ENCODE data around the gene VPS16. TPM values are rescaled to one million over a fixed set of nuclear protein-coding genes. Genes with fewer than 3 reads are reported as not detected.
A peak's percentile ranks its signal among the peaks of the same experiment; 100 is the strongest.

VPS16 gene
- 21.3 and 24.1 TPM in 2 replicates for total RNA-seq (2014; rRNA removed; shearing (Covaris generic))
- 104 TPM in 2 replicates for polyA plus RNA-seq (2014; cell fraction: nucleus; rRNA removed)

GRCh38 chr20:2840138-2840966, at the start of gene VPS16, which contains the start of gene PCED1A:
TSS of gene VPS16 (plus strand) at chr20:2840745. CDS start at chr20:2840775, 30 bp downstream.
TSS of gene PCED1A (minus strand) at chr20:2840655. CDS start at chr20:2839912, 743 bp downstream.
- DNase-seq (ENCODE audit: extremely low read depth, low read depth): peak; percentile 65

DNA sequence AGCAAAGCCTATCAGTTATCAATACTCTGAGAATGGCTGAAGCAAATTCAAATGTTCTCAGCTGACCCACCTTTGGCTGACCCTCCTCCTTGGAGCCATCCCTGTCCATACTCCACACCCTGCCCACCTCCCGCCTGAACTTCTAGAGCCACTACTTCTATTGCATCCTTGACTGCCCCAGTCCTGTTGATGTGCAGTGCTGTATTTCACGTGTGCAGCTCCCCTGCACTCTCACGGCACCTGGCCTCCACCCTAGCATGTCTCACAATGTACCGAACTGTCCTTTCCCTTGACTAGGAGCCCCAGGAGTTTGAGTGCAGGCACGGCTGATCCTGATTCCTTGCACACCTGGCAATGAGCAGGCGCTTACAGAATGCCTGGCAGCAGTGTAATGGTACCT, 47.1 kb upstream of the VPS16 start:
- no peak for DNase-seq (ENCODE audit: extremely low read depth, low read depth)

DNA sequence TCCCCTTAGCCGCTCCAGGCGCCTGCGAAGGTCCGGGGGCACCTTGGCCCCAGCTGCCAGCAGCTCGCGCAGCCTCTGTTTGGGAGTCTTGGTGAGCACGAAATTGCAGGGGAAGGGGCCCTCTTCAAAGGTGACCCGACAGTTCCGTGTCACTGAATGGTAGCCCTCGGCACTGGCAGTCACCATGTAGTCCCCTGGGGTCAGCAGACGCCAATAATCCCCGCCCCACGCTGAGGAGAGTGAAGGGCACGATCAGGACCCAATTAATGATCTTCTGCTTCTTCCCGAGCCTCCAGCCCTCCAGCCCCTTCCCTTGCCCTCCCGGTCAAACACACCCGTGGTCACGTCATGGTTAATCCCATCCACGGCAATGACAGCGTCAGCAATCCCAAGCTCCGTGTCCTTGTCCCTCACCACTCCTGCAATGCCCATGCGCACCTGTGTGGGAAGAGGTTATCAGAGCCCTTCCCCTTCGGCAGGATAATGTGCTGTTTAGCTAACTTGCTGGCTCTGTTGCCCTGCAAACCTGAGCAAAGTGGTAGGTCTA, 46.3 kb upstream of the VPS16 start:
- no peak for DNase-seq (ENCODE audit: extremely low read depth, low read depth)

DNA sequence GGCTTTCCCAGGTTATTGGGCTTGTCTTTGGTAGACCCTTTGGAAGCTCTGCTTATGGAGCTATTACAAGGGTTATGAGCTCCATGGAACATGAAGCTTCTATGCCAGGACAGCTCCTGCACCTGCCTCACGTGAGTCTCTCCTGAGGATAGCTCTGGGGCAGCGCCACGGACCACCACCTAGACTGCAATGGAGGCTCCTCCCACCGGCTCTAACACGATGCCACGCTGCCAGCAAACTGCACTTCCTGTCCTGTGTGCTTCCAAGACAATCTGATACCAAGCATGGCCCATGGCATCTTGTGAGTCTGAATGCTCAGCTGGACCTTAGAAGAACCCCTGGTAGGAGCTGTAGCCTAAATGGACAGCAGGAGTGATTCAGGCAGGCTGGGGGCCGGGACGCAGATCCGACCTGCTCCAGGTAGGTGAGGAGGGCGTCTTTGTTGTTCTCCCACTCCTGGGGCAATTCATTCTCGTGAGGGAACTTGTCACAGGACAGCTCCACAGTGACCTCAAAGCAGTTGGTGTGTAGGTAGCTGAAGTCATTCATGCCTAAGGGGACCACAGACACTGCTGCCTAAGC, 45.6 kb upstream of the VPS16 start:
- no peak for DNase-seq (ENCODE audit: extremely low read depth, low read depth)

- no peak for DNase-seq (ENCODE audit: extremely low read depth, low read depth)
These were observed 45.1 kb upstream of the VPS16 start for GRCh38 chr20:2795451-2795850.

DNA sequence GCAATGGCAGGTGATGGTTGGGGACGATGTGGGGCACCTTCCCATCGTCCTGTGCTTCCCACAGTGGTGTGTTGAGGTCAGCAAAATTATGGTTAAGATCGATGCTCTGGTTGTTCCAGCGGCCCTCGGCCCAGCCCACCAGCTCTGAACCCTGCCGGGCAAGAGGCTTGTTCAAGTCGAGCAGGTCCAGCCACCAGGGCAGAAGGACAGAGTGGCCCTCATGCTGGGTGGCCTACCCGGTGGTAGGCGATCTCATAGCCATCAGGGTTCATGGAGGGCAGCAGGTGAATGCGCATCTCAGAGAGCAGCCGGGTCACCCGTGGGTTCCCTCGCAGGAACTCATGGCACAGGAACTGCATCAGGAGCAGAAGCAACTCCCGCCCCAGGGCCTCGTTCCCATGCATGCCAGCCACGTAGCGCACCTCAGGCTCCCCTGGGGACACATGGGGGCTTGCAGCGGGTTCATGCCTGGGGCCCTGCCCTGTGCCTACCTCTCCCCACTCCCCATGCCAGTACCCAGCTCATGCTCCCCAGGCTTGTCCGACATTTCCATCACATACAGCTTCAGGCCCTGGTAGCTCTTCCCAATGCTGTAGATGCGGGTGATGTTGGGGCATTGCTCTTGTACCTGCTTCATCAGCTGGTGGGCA, 44.4 kb upstream of the VPS16 start:
- no peak for DNase-seq (ENCODE audit: extremely low read depth, low read depth)

- DNase-seq (ENCODE audit: extremely low read depth, low read depth): no peak
These were observed 43.2 kb upstream of the VPS16 start for GRCh38 chr20:2797136-2797983.

DNA sequence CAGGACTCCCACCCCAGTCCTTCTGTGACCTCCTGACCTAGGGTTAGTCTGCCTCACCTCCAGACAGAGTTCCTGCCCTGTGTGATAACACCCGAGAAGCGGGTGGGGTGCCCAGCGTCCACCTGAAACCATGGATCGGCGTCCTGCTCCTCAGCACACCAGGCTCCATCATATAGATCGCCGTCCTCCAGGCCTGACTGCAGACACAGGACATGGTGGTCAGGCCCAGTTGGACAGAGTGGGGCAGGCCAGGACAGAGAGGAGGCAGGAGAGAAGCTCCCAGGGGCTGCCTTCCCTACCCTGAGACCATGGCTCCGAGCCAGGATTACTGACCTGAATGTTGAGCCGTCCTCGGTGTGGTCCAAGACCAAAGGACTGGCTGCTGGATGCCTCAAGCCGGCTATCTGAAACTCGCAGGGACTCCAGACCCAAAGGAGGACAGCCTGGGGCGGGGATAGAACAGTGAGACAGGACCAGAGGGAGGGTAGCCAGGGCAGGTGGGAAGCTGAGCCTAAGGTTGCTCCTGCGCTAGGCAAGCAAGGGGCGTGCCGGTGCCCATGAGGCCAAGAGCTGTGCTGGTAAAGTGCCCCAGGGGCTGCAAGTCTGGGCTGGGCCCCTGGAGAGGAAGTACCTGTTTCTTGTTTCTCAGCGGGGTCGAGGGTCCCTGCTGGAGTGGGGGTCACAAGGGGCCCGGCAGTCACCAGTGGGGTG, 42.3 kb upstream of the VPS16 start:
- DNase-seq (ENCODE audit: extremely low read depth, low read depth): no peak

- no peak for DNase-seq (ENCODE audit: extremely low read depth, low read depth)
These were observed 41.7 kb upstream of the VPS16 start for GRCh38 chr20:2798814-2799213.

- DNase-seq (ENCODE audit: extremely low read depth, low read depth): no peak
These were observed 41.3 kb upstream of the VPS16 start for GRCh38 chr20:2799271-2799670.

DNA sequence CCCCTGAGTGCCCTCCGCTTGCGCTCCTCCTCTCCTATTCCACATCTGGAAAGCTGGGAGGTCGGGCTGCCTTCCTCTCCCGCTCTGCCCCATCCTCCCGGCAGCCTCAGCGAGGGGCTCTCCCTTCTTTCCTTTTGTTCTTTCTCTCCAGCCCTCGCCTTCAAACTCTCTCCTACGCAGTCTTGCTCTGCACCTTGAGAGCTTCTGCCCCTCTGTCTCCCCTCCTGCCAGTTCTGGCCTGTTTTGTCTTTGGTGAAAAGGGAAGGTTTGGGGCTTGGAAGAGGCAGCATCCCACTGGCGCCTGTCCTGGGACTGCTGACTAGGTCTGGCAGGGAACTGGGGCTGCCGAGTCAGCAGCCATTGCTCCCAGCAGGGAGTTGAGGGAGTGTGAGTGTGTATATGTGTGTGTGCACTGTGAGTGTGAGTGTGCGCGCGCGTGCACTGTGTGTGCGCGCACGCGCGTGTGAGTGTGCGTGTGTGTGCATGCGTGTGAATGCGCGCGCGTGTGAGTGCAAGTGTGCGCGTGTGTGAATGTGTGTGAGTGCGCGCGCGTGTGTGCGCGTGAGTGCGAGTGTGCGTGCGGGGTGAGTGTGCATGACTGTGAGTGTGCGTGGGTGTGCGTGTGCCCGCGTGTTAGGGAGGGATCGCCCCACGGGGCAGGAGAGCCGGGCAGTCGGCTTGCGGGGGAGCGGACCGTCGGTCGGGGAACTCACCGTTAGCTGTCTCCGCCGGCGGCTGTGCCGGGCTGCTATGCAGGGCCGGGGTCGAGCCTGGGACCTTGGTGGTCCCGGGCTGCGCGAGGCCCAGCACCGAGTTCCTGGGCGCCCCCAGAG, 40.6 kb upstream of the VPS16 start:
- no peak for DNase-seq (ENCODE audit: extremely low read depth, low read depth)

GRCh38 chr20:2800521-2801285, 39.8 kb upstream of the VPS16 start, which contains the start of gene CPXM1:
TSS of gene CPXM1 (minus strand) at chr20:2800627. CDS start at chr20:2800572, 55 bp downstream.
- no peak for DNase-seq (ENCODE audit: extremely low read depth, low read depth)

- no peak for DNase-seq (ENCODE audit: extremely low read depth, low read depth)
These were observed 39.2 kb upstream of the VPS16 start for GRCh38 chr20:2801286-2801728.

DNA sequence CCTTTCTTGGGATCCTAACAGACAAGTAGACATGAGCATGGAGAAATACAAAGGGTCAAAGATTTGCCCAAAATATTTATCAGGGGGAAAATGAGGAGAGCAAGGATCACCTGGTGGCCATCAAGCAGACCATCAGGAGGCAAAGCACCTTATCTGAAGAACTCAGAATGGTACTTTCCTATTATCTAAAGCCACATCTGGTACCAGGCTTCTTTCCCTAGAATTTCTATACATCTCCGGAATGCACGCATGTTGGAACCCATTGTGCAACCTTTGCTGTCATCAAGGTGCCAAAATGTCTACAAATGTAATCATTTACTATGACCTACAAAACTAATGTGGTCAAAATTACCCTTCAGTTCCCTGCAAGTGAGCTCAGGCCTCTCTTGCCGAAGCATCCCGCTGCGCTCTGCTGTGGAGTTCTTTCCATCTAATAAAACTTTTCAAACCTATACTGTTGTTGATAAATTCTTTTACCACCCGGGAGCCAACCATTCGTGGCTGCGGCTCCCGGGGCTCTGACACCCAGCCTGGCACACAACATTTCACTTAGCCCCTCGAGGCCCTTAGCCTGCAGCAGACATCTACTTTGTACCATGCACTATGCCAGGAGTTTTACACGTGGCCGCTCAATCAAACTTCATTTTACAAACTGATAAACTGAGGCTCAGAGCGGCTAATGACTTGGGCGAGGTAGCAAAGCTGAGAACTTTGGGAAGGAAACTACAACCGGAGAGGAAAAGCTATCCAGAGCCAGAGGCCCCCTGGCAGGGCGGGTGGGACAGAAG, 36.3 kb upstream of the VPS16 start:
- DNase-seq (ENCODE audit: extremely low read depth, low read depth): no peak

DNA sequence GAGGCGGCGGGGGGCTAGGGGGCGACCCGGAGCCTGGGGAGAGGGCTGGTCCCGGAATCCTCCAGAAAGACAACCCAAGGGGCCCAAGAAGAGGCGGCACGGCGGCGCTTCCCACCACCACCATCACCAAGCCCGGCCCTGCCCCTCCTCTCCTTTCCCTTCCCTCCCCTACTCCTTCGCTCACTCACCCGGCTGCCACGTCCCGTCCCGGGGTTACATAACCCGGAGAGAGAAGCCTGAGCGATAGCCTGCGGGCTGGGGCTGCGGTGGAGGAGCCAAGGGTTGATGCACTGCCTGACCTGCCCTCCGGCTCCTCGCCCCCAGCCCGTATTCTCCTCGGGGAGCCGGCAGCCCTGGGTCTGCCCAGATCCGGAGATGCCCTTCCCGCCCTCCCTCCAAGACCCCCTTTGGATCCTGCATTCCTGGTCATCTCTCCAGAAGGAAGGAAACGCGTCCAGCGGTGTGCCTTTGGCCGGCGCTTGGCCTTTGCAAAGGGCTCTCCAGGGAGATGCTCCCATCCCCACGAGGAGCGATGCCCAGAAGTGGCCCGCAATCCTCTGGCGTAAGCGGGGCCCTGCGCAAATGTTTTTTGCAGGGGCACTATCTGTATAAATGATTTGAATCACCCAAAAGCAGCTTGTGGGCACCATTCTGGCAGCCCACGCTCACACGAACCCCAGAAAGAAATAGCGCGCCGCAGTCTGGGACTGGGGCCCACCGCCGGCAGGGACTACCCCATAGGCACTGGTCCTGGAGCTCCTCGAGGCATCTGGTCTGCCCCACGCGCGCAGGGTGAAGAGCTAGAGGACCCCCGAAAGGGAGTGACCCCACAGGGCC, 35.5 kb upstream of the VPS16 start:
- no peak for DNase-seq (ENCODE audit: extremely low read depth, low read depth)

GRCh38 chr20:2805689-2806350, 34.7 kb upstream of the VPS16 start:
- no peak for DNase-seq (ENCODE audit: extremely low read depth, low read depth)
